Prostate gland (tissue), 2 donors: ENCODE results near the gene SPATA25. TPM values are rescaled to one million over a fixed set of nuclear protein-coding genes. Genes with fewer than 3 reads are reported as not detected.

Source experiments
- DNase-seq: peaks from one replicate; pipeline ENCODE4 v3.0.0-alpha.2; 2019; ENCODE audit warnings: low spot score
- H3K27ac ChIP-seq, 2 donors: fragments of 200-600 bp; sonication (generic); 2 replicates each; pipeline ENCODE4 v1.5.1; 2017 to 2019
- H3K27me3 ChIP-seq: fragments of 200-600 bp; sonication (generic); replicated peaks from 2 replicates; pipeline ENCODE4 v1.5.1; 2019; ENCODE audit not compliant: insufficient read depth
- H3K36me3 ChIP-seq, 2 donors: fragments of 200-600 bp; sonication (generic); 1 replicate in 1 of 2; 2 replicates in 1 of 2; pipeline versions ENCODE4 v1.5.1 to v1.8.1; 2017 to 2019
- H3K4me1 ChIP-seq: fragments of 200-600 bp; sonication (generic); replicated peaks from 2 replicates; pipeline ENCODE4 v1.5.1; 2019
- H3K4me3 ChIP-seq, 2 donors: fragments of 200-600 bp; sonication (generic); 2 replicates each; pipeline ENCODE4 v1.5.1; 2017 to 2019
- H3K9me3 ChIP-seq: fragments of 200-600 bp; sonication (generic); 2 replicates; pipeline ENCODE4 v1.5.1; 2017
- POLR2A ChIP-seq: fragments of 450-650 bp; IDR thresholded peaks from one replicate; pipeline ENCODE4 v1.6.1; 2016; ENCODE audit warnings: antibody characterized with exemption, mild to moderate bottlenecking
- POLR2AphosphoS5 ChIP-seq: sonication (generic); formaldehyde crosslinking; IDR thresholded peaks from one replicate; pipeline ENCODE4 v1.6.1; 2017; ENCODE audit warnings: antibody characterized with exemption
- WGBS: methylation state at CpG from one replicate; pipeline ENCODE4 v1.1.5; 2018; 5-methylcytosine and 5-hydroxymethylcytosine counted together
- intact Hi-C: fragments of 100-400 bp; cut with DNase I; formaldehyde crosslinking; loops from one replicate; pipeline ENCODE4 v1.14.2; 2022
- total RNA-seq, 2 donors: library from RNA; depleted of rRNA; stranded (reverse); fragments of >200 nt; gene quantifications; one replicate each; pipeline ENCODE4 v1.1.0, GENCODE V29; 2016
- TF ChIP-seq, protein P1 (sequence below), 4 experiments: fragments of 200-600 bp in 2 of 4; fragments of 450-650 bp in 2 of 4; sonication (generic) in 2 of 4; IDR thresholded peaks; 1 replicate in 3 of 4; 2 replicates in 1 of 4; pipeline ENCODE4 v1.5.1; 2016 to 2019; ENCODE audit warnings: antibody characterized with exemption in 4 of 4, mild to moderate bottlenecking in 2 of 4, moderate library complexity in 2 of 4

Gene SPATA25
- total RNA-seq, 2 donors from 2014 or later = 2.0 to 7.4 TPM

DNA sequence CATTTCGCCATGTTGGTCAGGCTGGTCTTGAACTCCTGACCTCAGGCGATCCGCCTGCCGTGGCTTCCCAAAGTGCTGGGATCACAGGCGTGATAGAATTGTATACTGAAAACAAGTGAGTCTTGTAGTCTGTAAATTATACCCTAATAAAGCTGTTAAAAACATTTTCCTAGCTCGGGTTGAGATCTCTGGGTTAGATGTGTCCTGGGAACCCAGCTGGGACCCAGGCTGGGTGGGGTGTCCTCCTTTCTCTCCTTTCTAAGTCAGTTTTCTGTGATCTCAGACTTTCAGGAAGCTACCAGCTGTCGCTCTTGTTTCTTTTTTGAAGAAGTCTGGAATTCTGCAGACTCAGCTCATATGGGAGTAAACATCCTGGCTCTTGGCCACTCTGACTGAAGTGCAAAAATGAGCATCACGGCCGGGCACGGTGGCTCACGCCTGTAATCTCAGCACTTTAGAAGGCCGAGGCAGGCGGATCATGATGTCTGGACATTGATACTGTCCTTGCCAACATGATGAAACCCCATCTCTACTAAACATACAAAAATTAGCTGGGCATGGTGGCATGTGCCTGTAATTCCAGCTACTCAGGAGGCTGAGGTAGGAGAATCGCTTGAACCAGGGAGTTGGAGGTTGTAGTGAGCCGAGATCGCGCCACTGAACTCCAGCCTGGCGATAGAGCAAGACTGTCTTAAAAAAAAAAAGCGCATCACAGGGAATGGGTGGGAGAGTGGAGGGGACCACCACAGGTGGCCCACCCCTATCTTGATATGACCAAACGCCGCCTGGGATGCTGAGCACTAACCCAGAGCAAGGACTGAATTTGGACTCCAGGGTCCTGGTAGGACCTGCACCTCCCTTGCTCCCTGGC is 37.2 kb upstream of the SPATA25 start:
- TF ChIP-seq, protein P1, sequence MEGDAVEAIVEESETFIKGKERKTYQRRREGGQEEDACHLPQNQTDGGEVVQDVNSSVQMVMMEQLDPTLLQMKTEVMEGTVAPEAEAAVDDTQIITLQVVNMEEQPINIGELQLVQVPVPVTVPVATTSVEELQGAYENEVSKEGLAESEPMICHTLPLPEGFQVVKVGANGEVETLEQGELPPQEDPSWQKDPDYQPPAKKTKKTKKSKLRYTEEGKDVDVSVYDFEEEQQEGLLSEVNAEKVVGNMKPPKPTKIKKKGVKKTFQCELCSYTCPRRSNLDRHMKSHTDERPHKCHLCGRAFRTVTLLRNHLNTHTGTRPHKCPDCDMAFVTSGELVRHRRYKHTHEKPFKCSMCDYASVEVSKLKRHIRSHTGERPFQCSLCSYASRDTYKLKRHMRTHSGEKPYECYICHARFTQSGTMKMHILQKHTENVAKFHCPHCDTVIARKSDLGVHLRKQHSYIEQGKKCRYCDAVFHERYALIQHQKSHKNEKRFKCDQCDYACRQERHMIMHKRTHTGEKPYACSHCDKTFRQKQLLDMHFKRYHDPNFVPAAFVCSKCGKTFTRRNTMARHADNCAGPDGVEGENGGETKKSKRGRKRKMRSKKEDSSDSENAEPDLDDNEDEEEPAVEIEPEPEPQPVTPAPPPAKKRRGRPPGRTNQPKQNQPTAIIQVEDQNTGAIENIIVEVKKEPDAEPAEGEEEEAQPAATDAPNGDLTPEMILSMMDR (IDR thresholded peaks at IDR 0.05) = no peak
- TF ChIP-seq POLR2AphosphoS5 (peak; percentile 24), POLR2A (no peak)
- 46% methylated on average over 21 of the region's 21 CpGs for WGBS
- Histone ChIP-seq H3K4me1 (no peaks in the 10 kb centered on the region), H3K4me3 (no peak overlapping the region), H3K36me3 (no peaks in the 10 kb centered on the region), H3K27me3 (no peaks in the 10 kb centered on the region), H3K27ac (peak overlapping the region in 1 of 2 donors; percentile 52), H3K9me3 (no peaks in the 10 kb centered on the region)
- intact Hi-C loops = no loop called here
- DNase-seq = no peak

DNA sequence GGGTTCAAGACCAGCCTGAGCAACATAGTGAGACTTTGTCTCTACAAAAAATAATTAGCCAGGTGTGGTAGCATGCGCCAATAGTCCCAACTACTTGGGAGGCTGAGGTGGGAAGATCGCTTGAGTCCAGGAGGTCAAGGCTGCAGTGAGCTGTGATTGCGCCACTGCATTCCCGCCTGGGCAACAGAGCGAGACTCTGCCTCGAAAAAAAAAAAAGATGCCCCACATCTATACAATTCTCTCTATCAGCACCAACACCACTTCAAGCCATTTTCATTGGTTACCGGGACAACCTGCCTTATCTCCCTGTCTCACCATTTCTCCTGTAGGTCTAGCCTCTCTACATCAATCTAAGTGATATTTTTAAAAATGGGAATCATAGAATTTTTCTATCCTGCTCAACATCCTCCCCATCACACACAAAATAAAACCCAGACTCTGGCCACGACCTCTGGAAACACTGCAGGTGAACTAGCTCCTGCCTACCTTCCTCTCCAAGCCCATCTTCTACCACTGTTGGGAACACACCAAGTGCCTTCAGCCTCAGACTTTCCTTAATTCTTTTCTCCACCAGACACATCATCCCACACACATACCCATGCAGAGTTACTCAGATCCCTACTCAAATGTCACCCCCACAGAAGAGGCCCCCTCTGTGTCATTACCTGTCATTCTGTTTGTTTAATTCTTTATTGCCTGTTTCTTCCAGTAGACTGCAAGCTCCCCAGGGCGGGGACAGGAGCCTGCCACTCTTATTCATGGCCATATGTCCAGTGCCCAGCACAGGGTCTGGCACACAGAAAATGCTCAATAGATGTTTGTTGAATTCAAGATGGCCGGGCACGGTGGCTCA is 34.1 kb upstream of the SPATA25 start:
- H3K27me3 ChIP-seq = no peaks in the 10 kb centered on the region
- intact Hi-C loops = no loop called here
- no peak for TF ChIP-seq POLR2A
- TF ChIP-seq, protein P1 (IDR thresholded peaks at IDR 0.05) = no peak
- TF ChIP-seq POLR2AphosphoS5 = no peak
- no peak overlapping the region for H3K4me3 ChIP-seq
- DNase-seq = no peak
- 83% methylated on average over 11 of the region's 11 CpGs for WGBS
- H3K36me3 ChIP-seq = no peaks in the 10 kb centered on the region
- H3K27ac ChIP-seq = no peak overlapping the region
- H3K9me3 ChIP-seq = no peaks in the 10 kb centered on the region
- no peaks in the 10 kb centered on the region for H3K4me1 ChIP-seq

DNA sequence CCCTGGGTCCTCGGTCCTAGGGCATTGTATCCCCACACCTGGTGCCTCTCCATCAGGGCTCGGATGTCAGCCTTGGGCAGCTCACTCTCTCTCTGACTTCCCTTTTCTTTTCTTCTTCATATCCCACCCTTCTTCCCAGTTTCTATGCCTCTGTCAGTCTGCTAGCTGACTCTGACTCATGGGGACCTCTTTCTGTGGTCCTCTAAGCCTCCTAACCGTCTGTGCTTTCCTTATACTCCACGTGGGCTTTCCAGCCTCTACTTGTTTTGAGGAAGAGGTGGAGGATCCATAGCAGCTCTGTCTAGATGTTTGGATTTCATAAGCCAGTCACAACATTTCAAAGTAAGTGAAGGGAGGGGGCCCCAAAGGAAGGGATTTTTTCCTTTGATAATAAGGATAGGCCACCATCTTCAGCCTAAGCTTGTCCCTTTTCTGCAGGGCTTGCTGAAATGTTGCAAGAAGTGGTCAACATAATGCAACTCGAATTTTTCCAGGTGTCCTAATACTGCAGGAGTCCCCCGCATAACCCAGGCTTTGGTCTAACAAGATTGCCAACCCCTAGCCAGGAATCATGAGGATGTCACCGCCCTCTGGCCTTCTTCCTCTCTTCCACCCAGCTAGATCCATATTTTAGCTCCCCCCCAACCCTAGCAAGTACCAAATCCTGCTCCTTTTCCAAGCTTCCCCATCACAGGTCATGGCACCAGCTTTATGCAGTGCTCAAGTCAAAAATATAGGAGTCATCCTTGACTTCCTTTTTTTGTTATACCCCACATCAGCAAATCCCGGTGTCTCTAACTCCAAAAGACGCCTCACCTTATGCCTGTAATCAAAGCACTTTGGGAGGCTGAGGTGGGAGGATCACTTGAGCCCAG is 33.3 kb upstream of the SPATA25 start:
- no peak for DNase-seq
- no peaks in the 10 kb centered on the region for H3K9me3 ChIP-seq
- no peaks in the 10 kb centered on the region for H3K36me3 ChIP-seq
- H3K27ac ChIP-seq = peak overlapping the region in 1 of 2 donors; percentile 3
- H3K4me1 ChIP-seq = no peaks in the 10 kb centered on the region
- H3K4me3 ChIP-seq = no peak overlapping the region
- no peaks in the 10 kb centered on the region for H3K27me3 ChIP-seq
- intact Hi-C loops = no loop called here
- WGBS = 73% methylated on average over 9 of the region's 9 CpGs
- TF ChIP-seq POLR2A = no peak
- TF ChIP-seq, protein P1 (IDR thresholded peaks at IDR 0.05) = no peak
- no peak for TF ChIP-seq POLR2AphosphoS5

DNA sequence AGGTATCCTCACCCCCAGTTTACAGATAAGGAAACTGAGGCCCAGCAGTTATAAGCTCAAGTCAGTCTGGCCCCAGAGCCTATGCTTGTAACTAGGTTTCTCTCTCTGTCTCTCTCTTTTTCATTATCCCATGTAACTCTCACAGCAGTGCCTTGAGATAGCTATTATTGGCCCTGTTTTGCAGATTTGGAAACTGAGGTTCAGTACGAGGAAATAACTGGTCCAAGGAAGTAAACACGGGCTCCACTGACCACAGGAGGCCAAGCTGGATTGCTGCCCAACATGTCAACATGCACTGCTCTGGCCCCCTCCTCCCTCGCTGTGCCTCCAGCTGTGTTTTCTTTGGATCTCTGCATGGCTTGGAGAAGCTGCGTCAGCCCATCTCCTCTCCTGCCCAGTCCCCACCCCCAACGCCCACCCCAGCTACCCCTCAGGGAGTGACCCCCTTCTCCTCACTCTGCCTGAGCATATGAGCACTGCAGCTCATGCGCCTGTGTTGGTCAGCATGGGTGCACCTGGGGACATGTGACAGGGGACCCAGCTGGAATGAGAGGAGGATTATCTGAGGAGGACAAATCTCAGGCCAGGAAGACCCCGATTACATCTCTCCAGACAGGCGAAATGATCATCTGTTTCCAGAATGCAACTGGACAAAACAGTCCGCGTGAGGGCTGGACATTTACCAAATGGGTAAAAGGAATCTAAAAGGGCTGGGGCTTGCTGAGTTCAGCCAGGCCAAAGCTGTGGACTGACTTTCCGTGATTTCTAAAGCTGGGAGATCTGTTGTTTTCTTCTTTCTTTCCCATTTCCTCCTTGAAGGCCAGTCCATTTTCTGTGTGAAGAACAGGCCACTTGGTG is 32.3 kb upstream of the SPATA25 start:
- Histone ChIP-seq H3K27me3 (no peaks in the 10 kb centered on the region), H3K4me3 (no peak overlapping the region), H3K36me3 (no peaks in the 10 kb centered on the region), H3K9me3 (no peaks in the 10 kb centered on the region), H3K4me1 (no peaks in the 10 kb centered on the region), H3K27ac (peak overlapping the region; percentile 3 to 4)
- TF ChIP-seq POLR2A (no peak), POLR2AphosphoS5 (no peak)
- TF ChIP-seq, protein P1 (IDR thresholded peaks at IDR 0.05) = no peak
- DNase-seq = no peak
- intact Hi-C loops = no loop called here
- WGBS = 43% methylated on average over 11 of the region's 11 CpGs
